OCI-LY3 (cell line): ENCODE results near the gene NOS2.
"Not testable (repeated sequence)": the region's sequence is repeated elsewhere in the genome, so short reads cannot be mapped to it uniquely, and the experiment has no call there.

ENCODE experiments used
- H2AFZ ChIP-seq: fragments of 200-600, 300-600 bp; shearing (Covaris generic); 2 replicates; pipeline ENCODE4 v1.6.0; 2014; ENCODE audit warnings: antibody characterized with exemption, low read depth, low read length
- H3K27ac ChIP-seq: fragments of 200-600, 300-600 bp; sonication (generic); 2 replicates; pipeline ENCODE4 v1.5.1; 2014; ENCODE audit warnings: mild to moderate bottlenecking, low read length, moderate library complexity, mixed read lengths
- H3K27me3 ChIP-seq: fragments of 200-600, 300-600 bp; sonication (generic); 2 replicates; pipeline ENCODE4 v1.6.1; 2014; ENCODE audit warnings: low read depth, low read length, mixed read lengths
- H3K36me3 ChIP-seq: fragments of 200-600, 300-600 bp; sonication (generic); replicated peaks from 2 replicates; pipeline ENCODE3; 2014; ENCODE audit warnings: low read depth, low read length, mixed read lengths
- H3K4me1 ChIP-seq: fragments of 300-600, 200-600 bp; sonication (generic); 2 replicates; pipeline ENCODE4 v1.6.1; 2014; ENCODE audit warnings: low read length, mixed read lengths
- H3K4me2 ChIP-seq: fragments of 200-600, 300-600 bp; sonication (generic); 2 replicates; pipeline ENCODE4 v1.6.1; 2014; ENCODE audit warnings: low read length, mixed read lengths
- H3K4me3 ChIP-seq: fragments of 300-600, 200-600 bp; sonication (generic); 2 replicates; pipeline ENCODE4 v1.5.1; 2014; ENCODE audit warnings: antibody characterized with exemption, mild to moderate bottlenecking, low read length, moderate library complexity
- H3K79me2 ChIP-seq: fragments of 300-600, 200-600 bp; shearing (Covaris generic); 2 replicates; pipeline ENCODE4 v1.6.1; 2014; ENCODE audit warnings: mild to moderate bottlenecking, low read length, mixed read lengths
- H3K9ac ChIP-seq: fragments of 300-600, 200-600 bp; shearing (Covaris generic); 2 replicates; pipeline ENCODE4 v1.6.0; 2014; ENCODE audit warnings: mild to moderate bottlenecking, low read length, moderate library complexity
- H3K9me3 ChIP-seq: fragments of 200-600, 300-600 bp; shearing (Covaris generic); 2 replicates; pipeline ENCODE4 v1.6.1; 2014; ENCODE audit warnings: low read length, mixed read lengths; ENCODE audit not compliant: insufficient read depth
- H4K20me1 ChIP-seq: fragments of 200-600, 300-600 bp; sonication (generic); 2 replicates; pipeline ENCODE4 v1.6.1; 2016; ENCODE audit warnings: low read length, mixed read lengths; ENCODE audit not compliant: insufficient read depth
- EZH2phosphoT487 ChIP-seq: fragments of 200-600 bp; shearing (Covaris generic); IDR thresholded peaks from 2 replicates; pipeline ENCODE4 v1.6.1; 2018; ENCODE audit warnings: antibody characterized with exemption, mixed run types, low read depth
- TF ChIP-seq, protein P1 (sequence below): fragments of 200-600, 300-600 bp; sonication (generic); IDR thresholded peaks from 2 replicates; pipeline ENCODE4 v1.5.1; 2014; ENCODE audit warnings: antibody characterized with exemption, low read length, low read depth

Gene NOS2

DNA sequence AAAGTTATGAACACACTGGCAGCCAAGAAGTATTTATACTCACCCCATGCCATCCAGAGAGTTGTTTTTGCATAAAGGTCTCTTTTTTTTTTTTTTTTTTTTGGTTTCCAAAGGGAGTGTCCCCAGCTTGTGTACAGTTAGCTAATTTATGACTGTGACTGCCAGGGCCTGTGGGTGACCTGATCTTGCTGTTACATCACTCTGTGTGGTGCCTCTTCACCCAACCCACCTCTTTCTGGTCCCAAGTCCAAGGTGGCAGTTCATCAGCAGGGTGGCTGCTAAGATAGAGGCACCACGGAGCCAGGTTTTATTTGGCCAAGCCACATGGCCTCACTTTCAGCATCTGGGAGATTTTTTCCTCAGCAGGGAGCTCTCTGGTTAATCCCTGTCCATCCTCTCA, at the start of gene NOS2:
NOS2 (minus strand) TSS at position 8 of the 400 bp plus-strand sequence. CDS start 1,720 bp downstream, outside the sequence.
- no peaks in the 10 kb centered on the region for H4K20me1 ChIP-seq
- no peak within 1 kb of the TSS for H3K27ac ChIP-seq
- H3K4me2 ChIP-seq = no peak within 1 kb of the TSS
- no peaks in the 10 kb centered on the region for H3K27me3 ChIP-seq
- no peak within 1 kb of the TSS for H2AFZ ChIP-seq
- no peaks in the 10 kb centered on the region for H3K79me2 ChIP-seq
- peaks cover 16% of the 10 kb centered on the region; the same call in 1 of the 2 replicates for H3K4me1 ChIP-seq
- no peaks in the 10 kb centered on the region for H3K36me3 ChIP-seq
- no peaks in the 10 kb centered on the region for H3K9me3 ChIP-seq
- TF ChIP-seq EZH2phosphoT487 = no peak
- TF ChIP-seq, protein P1, sequence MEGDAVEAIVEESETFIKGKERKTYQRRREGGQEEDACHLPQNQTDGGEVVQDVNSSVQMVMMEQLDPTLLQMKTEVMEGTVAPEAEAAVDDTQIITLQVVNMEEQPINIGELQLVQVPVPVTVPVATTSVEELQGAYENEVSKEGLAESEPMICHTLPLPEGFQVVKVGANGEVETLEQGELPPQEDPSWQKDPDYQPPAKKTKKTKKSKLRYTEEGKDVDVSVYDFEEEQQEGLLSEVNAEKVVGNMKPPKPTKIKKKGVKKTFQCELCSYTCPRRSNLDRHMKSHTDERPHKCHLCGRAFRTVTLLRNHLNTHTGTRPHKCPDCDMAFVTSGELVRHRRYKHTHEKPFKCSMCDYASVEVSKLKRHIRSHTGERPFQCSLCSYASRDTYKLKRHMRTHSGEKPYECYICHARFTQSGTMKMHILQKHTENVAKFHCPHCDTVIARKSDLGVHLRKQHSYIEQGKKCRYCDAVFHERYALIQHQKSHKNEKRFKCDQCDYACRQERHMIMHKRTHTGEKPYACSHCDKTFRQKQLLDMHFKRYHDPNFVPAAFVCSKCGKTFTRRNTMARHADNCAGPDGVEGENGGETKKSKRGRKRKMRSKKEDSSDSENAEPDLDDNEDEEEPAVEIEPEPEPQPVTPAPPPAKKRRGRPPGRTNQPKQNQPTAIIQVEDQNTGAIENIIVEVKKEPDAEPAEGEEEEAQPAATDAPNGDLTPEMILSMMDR = no peak
- H3K9ac ChIP-seq = no peak within 1 kb of the TSS
- no peak within 1 kb of the TSS for H3K4me3 ChIP-seq

DNA sequence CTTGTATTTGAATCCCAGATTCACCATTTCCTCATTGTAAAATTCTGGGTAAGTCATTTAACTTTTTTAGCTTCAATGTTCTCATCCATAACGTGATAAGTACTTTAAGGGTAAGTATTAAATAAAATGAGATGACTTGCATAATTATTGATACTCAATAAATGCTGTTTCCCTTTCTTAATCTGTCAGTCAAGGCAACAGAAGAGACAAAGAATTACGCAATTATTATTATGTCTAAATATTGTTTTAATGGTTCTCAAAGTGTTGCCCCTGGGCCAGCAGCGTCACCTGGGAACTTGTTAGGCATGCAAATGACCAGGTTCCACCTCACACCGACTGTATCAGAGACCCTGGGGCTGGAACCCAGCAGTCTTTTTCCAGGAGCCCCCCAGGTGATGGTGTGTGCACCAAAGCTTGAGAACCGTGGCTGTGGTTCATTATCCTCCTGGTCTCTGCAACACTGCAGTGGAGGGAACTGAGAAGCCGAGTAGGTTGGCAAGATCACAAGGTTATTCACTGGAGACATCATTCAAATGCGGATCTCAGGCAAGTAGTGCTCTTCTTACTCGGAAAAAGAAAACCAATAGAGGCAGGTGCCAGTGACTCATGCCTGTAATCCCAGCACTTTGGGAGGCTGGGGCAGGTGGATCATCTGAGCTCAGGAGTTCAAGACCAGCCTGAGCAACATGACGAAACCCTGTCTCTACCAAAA, 49.3 kb upstream of the NOS2 start:
- Histone ChIP-seq H2AFZ (no peak overlapping the region), H4K20me1 (no peaks in the 10 kb centered on the region), H3K27ac (no peak overlapping the region), H3K4me1 (no peaks in the 10 kb centered on the region), H3K27me3 (peaks cover 23% of the 10 kb centered on the region), H3K4me3 (no peak overlapping the region), H3K9me3 (no peaks in the 10 kb centered on the region), H3K4me2 (no peak overlapping the region), H3K79me2 (no peaks in the 10 kb centered on the region), H3K9ac (no peak overlapping the region), H3K36me3 (no peaks in the 10 kb centered on the region)
- TF ChIP-seq, protein P1 = no peak
- TF ChIP-seq EZH2phosphoT487 = no peak

DNA sequence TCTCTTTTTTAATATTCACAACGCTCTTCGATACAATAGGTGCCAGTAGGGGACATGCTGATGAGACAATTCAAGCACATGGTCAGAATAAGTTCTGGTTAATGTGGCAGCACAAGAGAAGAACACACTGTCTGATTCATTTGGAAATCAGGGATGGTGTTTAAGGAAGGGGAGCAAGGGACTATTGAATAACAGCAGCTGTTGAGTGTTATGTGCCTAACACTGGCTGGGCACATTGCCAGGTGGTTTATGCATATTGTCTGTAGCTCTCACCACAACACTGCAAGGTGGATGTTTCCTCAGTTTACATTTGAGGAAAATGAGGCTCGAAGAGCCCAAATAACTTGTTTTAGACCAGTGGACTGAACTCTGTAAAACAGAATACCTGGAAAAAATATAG, 48.6 kb upstream of the NOS2 start:
- Histone ChIP-seq H4K20me1 (no peaks in the 10 kb centered on the region), H3K27ac (no peak overlapping the region), H3K79me2 (no peaks in the 10 kb centered on the region), H3K9ac (no peak overlapping the region), H3K36me3 (no peaks in the 10 kb centered on the region), H3K4me2 (no peak overlapping the region), H3K9me3 (no peaks in the 10 kb centered on the region), H3K4me3 (no peak overlapping the region), H3K4me1 (no peaks in the 10 kb centered on the region), H3K27me3 (peaks cover 21% of the 10 kb centered on the region), H2AFZ (no peak overlapping the region)
- TF ChIP-seq EZH2phosphoT487 = no peak
- TF ChIP-seq, protein P1 = no peak

DNA sequence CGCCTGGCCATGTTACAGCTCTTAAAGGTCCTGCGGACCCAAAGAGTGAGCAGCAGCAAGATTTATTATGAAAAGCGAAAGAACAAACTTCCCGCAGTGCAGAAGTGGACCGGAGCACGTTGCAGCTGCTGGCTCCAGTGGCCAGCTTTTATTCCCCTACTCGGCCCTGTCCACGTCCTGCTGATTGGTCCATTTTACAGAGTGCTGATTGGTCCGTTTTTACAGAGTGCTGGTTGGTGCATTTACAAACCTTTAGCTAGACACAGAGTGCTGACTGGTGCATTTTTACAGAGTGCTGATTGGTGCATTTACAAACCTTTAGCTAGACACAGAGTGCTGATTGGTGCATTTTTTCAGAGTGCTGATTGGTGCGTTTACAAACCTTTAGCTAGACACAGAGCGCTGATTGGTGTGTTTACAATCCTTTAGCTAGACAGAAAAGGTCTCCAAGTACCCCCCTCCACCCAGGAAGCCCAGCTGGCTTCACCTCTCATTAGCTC, 46.5 kb upstream of the NOS2 start:
- not testable (repeated sequence) for H3K4me1 ChIP-seq, H3K79me2 ChIP-seq, H3K36me3 ChIP-seq, H3K27ac ChIP-seq, H3K4me3 ChIP-seq, H3K9me3 ChIP-seq, H3K9ac ChIP-seq, H2AFZ ChIP-seq, H4K20me1 ChIP-seq, H3K4me2 ChIP-seq
- H3K27me3 ChIP-seq = peaks cover 15% of the 10 kb centered on the region; the same call in 1 of the 2 replicates
